ENCODE data around the gene UNC79. TPM values are rescaled to one million over a fixed set of nuclear protein-coding genes. Genes with fewer than 3 reads are reported as not detected.
"Not testable (repeated sequence)": the region's sequence is repeated elsewhere in the genome, so short reads cannot be mapped to it uniquely, and the experiment has no call there.

UNC79 gene
- total and polyA plus RNA-seq, 2 experiments from 2014 or later: 0.15 to 0.20 TPM

DNA sequence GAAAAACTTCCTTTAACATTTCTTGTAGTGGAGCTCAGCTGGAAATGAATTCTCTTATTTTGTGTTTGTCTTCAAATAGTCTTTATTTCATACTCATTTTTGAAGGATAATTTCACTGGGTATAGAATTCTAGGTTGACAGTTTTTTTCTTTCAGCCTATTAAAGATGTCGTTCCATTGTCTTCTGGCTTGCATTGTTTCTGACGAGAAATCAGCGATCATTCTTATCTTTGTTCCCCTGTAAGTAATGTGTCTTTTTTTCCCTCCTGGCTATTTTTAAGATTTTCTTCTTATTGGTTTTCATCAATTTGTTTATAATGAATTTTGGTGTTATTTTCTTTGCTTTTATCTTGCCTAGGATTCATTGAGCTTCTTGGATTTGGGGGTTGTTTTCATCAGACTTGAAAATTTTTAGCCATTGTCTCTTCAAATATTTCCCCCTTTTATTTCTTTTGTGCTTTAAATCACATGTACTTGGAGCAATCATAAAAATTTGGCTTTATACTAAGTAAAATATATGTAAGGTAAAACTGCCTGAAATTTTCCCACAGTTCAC is 89.4 kb downstream of the UNC79 start:
- no peak for DNase-seq (ENCODE audit: low spot score)
- Histone ChIP-seq H4K20me1 (ENCODE audit: insufficient read depth, poor library complexity, severe bottlenecking) (no peaks in the 10 kb centered on the region), H3K27ac (no peak overlapping the region), H3K79me2 (no peaks in the 10 kb centered on the region), H3K27me3 (no peaks in the 10 kb centered on the region), H3K9me3 (ENCODE audit: low read depth) (peaks cover 13% of the 10 kb centered on the region), H3K4me2 (no peak overlapping the region), H3K4me3 (no peak overlapping the region), H2AFZ (no peak overlapping the region), H3K9me2 (replicated peaks; ENCODE audit: insufficient read depth) (no peaks in the 10 kb centered on the region), H3K4me1 (ENCODE audit: insufficient read depth) (no peaks in the 10 kb centered on the region), H3K36me3 (replicated peaks; ENCODE audit: insufficient read depth, low read depth) (no peaks in the 10 kb centered on the region)
- TF ChIP-seq EZH2phosphoT487 (IDR thresholded peaks at IDR 0.05; ENCODE audit: low read depth, severe bottlenecking, unreplicated experiment) (no peak), EZH2 (IDR thresholded peaks at IDR 0.05; ENCODE audit: borderline replicate concordance) (no peak)
- TF ChIP-seq, protein P1, sequence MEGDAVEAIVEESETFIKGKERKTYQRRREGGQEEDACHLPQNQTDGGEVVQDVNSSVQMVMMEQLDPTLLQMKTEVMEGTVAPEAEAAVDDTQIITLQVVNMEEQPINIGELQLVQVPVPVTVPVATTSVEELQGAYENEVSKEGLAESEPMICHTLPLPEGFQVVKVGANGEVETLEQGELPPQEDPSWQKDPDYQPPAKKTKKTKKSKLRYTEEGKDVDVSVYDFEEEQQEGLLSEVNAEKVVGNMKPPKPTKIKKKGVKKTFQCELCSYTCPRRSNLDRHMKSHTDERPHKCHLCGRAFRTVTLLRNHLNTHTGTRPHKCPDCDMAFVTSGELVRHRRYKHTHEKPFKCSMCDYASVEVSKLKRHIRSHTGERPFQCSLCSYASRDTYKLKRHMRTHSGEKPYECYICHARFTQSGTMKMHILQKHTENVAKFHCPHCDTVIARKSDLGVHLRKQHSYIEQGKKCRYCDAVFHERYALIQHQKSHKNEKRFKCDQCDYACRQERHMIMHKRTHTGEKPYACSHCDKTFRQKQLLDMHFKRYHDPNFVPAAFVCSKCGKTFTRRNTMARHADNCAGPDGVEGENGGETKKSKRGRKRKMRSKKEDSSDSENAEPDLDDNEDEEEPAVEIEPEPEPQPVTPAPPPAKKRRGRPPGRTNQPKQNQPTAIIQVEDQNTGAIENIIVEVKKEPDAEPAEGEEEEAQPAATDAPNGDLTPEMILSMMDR (IDR thresholded peaks at IDR 0.05; ENCODE audit: poor library complexity): no peak
- 93% methylated on average over 3 of the region's 3 CpGs for WGBS (ENCODE audit: low lambda C conversion rate, missing lambda C conversion rate)

DNA sequence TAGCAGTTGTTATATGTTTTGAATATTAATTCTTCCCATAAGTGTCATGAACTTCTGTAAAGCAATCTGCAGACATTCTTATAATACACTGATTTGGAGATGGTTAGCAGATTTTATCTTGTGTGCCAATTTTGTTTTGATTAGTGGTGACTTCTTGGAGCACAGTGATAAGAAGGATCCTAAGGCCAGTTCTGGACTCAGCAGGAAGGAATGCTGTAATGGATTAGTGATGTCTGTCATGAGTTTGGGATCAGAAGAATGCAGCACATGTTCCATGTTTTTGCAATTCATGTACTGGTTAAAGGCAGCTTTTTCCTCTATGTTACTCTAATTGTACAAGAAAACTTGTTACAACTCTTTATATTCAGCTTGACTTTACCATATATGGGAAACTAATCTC is 91.5 kb downstream of the UNC79 start:
- Histone ChIP-seq H3K27ac (no peak overlapping the region), H3K79me2 (no peaks in the 10 kb centered on the region), H4K20me1 (ENCODE audit: insufficient read depth, poor library complexity, severe bottlenecking) (no peaks in the 10 kb centered on the region), H3K9me3 (ENCODE audit: low read depth) (peaks cover 13% of the 10 kb centered on the region), H3K4me1 (ENCODE audit: insufficient read depth) (no peaks in the 10 kb centered on the region), H3K27me3 (no peaks in the 10 kb centered on the region), H2AFZ (no peak overlapping the region), H3K4me3 (no peak overlapping the region), H3K36me3 (replicated peaks; ENCODE audit: insufficient read depth, low read depth) (no peaks in the 10 kb centered on the region), H3K9me2 (replicated peaks; ENCODE audit: insufficient read depth) (no peaks in the 10 kb centered on the region), H3K4me2 (no peak overlapping the region)
- TF ChIP-seq EZH2 (IDR thresholded peaks at IDR 0.05; ENCODE audit: borderline replicate concordance) (no peak), EZH2phosphoT487 (IDR thresholded peaks at IDR 0.05; ENCODE audit: low read depth, severe bottlenecking, unreplicated experiment) (no peak)
- TF ChIP-seq, protein P1 (IDR thresholded peaks at IDR 0.05; ENCODE audit: poor library complexity): no peak
- DNase-seq (ENCODE audit: low spot score): no peak

DNA sequence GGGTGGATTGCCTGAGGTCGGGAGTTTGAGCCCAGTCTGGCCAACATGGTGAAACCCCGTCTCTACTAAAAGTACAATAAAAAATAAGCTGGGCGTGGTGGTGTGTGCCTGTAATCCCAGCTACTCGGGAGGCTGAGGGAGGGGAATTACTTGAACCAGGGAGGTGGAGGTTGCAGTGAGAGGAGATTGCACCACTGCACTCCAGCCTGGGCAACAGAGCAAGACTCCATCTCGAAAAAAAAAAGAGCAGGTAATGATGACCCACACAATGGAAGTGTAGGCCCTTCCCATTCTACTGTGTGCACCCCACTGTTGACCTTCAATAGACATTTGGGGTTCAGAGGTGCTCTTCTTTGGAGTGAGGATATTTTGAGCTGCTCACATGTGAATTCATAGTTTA is 94.5 kb downstream of the UNC79 start:
- H3K36me3 ChIP-seq (replicated peaks; ENCODE audit: insufficient read depth, low read depth); DNase-seq (ENCODE audit: low spot score); H3K9me2 ChIP-seq (replicated peaks; ENCODE audit: insufficient read depth); H4K20me1 ChIP-seq (ENCODE audit: insufficient read depth, poor library complexity, severe bottlenecking); H3K4me2 ChIP-seq; H3K4me1 ChIP-seq (ENCODE audit: insufficient read depth); H3K4me3 ChIP-seq; H3K27me3 ChIP-seq; H2AFZ ChIP-seq; H3K27ac ChIP-seq; H3K9me3 ChIP-seq (ENCODE audit: low read depth); H3K79me2 ChIP-seq: not testable (repeated sequence)
- 89% methylated on average over 5 of the region's 5 CpGs for WGBS (ENCODE audit: low lambda C conversion rate, missing lambda C conversion rate)

DNA sequence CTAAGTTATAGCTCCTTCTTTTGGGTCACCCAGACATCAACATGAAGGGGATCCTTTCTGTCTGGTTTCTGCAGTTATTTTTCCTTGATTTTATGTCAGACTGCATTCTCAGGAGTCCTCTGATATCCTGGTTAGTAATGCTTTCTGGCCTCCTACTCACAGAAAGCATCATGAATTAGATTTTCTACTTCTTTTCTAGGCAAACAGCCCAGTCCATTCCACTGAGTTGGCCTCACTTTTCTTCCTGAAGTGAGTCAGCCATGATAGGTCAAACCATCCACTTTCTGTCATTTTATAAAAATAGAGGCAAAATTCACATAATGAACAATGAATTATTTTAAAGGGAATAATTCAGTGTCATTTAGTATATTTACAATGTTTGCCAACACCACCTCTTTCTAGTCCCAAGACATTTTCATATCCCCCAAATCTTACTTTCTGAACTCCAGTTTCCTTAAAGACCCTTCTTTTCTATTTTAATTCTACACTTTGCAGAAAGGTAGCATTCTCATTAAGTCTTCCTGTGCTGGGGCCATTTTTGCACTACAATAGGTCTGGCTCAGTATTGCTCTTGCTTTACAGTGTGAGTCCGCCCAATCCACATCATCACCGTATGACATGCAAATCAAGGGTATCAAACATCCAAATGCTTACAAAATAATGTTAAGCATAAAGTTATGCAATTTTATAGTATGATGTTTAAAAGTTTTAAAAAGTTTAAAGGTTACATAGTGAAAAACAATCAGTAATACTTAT is 95.1 kb downstream of the UNC79 start:
- TF ChIP-seq, protein P1 (IDR thresholded peaks at IDR 0.05; ENCODE audit: poor library complexity): no peak
- TF ChIP-seq EZH2 (IDR thresholded peaks at IDR 0.05; ENCODE audit: borderline replicate concordance): no peak
- TF ChIP-seq EZH2phosphoT487 (IDR thresholded peaks at IDR 0.05; ENCODE audit: low read depth, severe bottlenecking, unreplicated experiment): no peak

More for the DNA sequence above, 95.1 kb downstream of the UNC79 start:
- Histone ChIP-seq H3K36me3 (replicated peaks; ENCODE audit: insufficient read depth, low read depth) (no peaks in the 10 kb centered on the region), H3K27me3 (no peaks in the 10 kb centered on the region), H4K20me1 (ENCODE audit: insufficient read depth, poor library complexity, severe bottlenecking) (no peaks in the 10 kb centered on the region), H3K4me3 (no peak overlapping the region), H2AFZ (no peak overlapping the region), H3K9me3 (ENCODE audit: low read depth) (no peaks in the 10 kb centered on the region), H3K27ac (no peak overlapping the region), H3K4me2 (no peak overlapping the region), H3K9me2 (replicated peaks; ENCODE audit: insufficient read depth) (no peaks in the 10 kb centered on the region), H3K79me2 (no peaks in the 10 kb centered on the region), H3K4me1 (ENCODE audit: insufficient read depth) (no peaks in the 10 kb centered on the region)
- DNase-seq (ENCODE audit: low spot score): no peak
- WGBS (ENCODE audit: low lambda C conversion rate, missing lambda C conversion rate): 97% methylated on average over 2 of the region's 2 CpGs
